H4 (cell line): Measurements from ENCODE around the gene DVL1. TPM values are rescaled to one million over a fixed set of nuclear protein-coding genes. Genes with fewer than 3 reads are reported as not detected.
"Not testable (repeated sequence)": the region's sequence is repeated elsewhere in the genome, so short reads cannot be mapped to it uniquely, and the experiment has no call there.

Experiments
- DNase-seq: peaks from one replicate; pipeline ENCODE4 v3.0.0-alpha.2; 2015; ENCODE audit warnings: low spot score
- total RNA-seq: library from RNA; depleted of rRNA; stranded (reverse); fragments of >200 nt; shearing (Covaris generic); gene quantifications from 2 replicates; pipeline ENCODE4 v1.2.3, GENCODE V29; 2014

DVL1 gene
- total RNA-seq, 1 experiment from 2014 or later = 11.7 TPM

GRCh38 chr1:1327291-1327690 lies 21.9 kb downstream of the DVL1 start:
- DNase-seq = no peak

DNA sequence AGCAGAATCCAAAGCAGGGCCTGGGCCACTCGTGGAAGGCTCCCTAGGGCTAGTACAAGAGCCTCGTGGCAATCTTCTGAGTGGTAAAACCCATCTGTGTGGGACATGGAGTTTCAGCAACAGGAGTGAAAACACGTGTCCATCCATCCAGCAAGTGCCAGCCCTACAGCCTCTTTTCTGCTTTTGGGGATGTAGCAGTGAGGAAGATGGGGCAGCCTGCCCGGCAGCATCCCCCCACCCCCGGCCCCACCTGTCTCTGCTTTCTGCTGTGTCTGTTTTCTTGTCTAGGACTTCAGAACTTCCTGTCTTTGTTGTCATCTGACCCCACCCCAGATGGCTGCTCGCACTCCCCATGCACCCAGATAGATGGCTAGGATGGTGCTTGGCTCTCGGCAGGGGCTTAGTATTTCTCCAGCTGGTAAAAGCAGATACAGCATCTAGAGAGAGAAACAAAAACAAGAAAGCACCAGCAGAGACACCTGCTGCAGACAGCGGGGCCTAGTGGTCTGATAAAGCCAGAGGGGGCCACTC lies 23.1 kb downstream of the DVL1 start:
- no peak for DNase-seq

GRCh38 chr1:1325288-1326074 lies 23.7 kb downstream of the DVL1 start:
- DNase-seq = no peak

GRCh38 chr1:1324524-1325287 lies 24.5 kb downstream of the DVL1 start, which contains the start of the genes CPTP and INTS11:
Gene CPTP, plus strand, starts transcription at chr1:1324802. Its CDS starts 2,109 bp downstream, at chr1:1326911.
Gene INTS11, minus strand, starts transcription at chr1:1324660. Its CDS starts 52 bp downstream, at chr1:1324608.
- peak; percentile 91 for DNase-seq

- DNase-seq = no peak
These were observed 25.1 kb downstream of the DVL1 start for GRCh38 chr1:1324084-1324523.

DNA sequence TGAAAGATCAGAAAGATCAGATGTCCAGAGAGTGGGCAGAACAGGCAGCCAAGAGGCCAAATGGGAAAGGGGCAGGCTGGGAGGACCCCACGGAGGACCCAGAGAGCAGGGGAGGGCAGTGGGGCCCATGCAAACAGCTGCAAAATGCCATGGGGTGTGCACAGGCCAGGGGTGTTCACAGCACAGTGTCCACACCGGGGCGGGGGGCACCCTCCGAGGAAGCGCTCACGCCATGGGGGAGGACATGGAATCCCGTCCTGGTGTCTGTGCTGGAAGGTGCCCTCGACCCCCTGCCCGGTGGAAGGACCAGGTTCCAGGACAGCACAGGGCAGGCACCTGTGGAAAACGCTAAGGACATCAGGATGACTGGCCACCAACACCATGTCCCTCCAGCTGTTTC lies 26.3 kb downstream of the DVL1 start:
- DNase-seq = no peak

DNA sequence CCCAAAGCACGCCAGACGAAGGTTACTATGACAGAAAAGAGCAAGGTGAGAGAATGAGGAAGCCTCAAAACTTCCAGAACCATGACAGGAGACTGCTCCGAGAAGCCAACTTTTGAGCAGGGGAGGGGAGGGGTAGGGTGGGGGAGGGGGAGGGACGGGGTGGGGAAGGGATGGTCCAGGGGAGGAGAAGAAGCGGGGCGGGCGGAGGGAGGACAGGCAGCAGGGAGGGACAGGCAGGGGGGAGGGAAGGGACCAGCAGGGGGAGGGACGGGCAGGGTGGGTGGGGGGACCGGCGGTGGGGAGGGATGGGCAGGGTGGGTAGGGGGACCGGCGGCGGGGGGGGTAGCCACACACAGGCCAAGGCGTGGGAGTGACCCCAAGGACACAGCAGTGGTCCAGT lies 26.8 kb downstream of the DVL1 start:
- DNase-seq = no peak

GRCh38 chr1:1321477-1321876 lies 27.7 kb downstream of the DVL1 start:
- DNase-seq = no peak

GRCh38 chr1:1320666-1321448 lies 28.4 kb downstream of the DVL1 start:
- no peak for DNase-seq

DNA sequence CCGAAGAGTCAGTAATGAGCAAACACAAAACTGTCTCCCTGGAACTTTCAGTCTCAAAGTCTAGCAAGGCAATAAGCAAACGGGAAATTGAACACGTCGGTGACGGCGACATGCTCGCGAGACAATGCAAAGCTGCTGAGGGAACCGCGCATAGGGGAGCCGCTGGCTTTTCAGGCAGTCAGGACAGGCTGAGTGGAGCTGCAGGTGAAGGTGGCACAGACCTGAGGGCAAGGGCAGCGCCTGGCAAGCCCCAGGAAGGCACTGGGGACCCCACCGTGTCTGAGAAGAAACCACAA lies 29.6 kb downstream of the DVL1 start:
- DNase-seq = no peak

DNA sequence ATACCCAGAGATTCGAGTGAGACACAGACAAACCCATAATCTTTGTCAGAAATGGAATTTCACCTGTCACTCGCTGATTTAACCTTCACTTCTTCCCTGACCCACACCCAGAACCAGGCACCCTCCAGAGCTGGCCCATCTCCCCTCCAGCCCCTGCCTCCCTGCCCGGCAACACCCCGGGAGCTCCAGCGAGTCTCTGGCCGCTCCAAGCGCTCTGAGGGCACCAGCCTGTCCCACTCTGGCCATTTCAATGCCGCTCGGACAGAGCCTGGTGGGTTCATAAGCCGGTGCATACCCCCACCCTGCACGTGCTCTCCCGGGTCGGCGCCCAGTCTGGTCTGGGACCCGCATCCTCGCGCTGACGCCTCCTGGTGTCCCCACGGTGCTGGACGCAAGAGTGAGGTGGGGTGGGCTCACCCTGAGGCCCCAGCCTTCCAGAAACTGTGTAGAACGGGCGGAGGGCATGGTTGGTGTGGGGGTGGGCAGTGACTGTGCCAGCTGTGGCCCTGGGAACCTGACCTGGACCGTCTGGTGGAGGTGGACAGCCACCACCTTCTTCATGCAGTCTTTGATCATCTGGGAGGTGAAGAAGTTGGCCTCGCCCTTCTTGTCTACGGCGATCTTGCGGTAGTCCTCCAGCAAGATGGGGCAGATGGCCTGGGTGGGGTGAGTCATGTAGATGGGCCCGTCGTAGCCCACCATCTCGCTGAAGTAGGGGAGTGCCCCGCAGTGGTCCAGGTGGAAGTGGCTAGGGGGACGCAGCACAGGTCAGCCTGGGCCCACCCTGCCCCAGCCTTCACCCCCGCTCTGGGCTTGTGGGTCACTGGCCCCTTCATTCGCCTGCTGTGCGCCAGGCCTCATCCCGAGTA lies 30.2 kb downstream of the DVL1 start:
- no peak for DNase-seq

- DNase-seq = peak; percentile 91
These were observed 31.0 kb downstream of the DVL1 start for GRCh38 chr1:1318131-1318652.

- DNase-seq = no peak
These were observed 31.8 kb downstream of the DVL1 start for GRCh38 chr1:1317420-1317819.

DNA sequence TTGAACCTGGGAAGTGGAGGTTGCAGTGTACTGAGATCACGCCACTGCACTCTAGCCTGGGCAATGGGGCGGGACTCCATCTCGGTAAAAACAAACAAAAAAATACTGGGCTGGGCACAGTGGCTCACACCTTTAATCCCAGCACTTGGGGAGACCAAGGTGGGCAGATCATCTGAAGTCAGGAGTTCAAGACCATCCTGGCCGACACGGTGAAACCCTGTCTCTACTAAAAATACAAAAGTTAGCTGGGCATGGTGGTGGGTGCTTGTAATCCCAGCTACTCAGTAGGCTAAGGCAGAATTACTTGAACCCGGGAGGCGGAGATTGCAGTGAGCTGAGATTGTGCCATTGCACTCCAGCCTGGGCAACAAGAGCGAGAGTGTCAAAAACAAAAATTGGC lies 33.0 kb downstream of the DVL1 start:
- DNase-seq = not testable (repeated sequence)

- DNase-seq = no peak
These were observed 33.7 kb downstream of the DVL1 start for GRCh38 chr1:1315435-1315954.

GRCh38 chr1:1314678-1315335 lies 34.4 kb downstream of the DVL1 start:
- no peak for DNase-seq

DNA sequence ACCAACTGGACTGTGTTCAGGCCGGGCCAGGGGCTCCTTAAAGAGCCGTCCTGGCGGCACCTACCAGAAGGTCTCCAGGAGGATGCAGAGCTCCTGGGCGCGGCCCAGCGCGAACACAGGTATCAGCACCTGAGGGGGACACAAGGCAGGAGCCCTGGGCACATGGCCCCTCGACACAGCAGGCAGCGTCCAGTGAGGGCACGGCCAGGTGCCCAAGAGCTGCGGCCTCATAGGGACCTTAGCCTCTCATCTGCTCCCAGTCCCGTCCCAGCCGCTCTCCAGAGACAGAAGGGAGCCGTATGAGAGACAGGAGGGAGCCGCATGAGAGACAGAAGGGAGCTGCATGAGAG lies 35.0 kb downstream of the DVL1 start:
- no peak for DNase-seq

- DNase-seq = no peak
These were observed 35.5 kb downstream of the DVL1 start for GRCh38 chr1:1313500-1314236.
